Prostate gland (tissue), 2 donors: Measurements from ENCODE around the gene METTL4. TPM values are rescaled to one million over a fixed set of nuclear protein-coding genes. Genes with fewer than 3 reads are reported as not detected.

ENCODE experiments used
- DNase-seq: peaks from one replicate; pipeline ENCODE4 v3.0.0-alpha.2; 2019; ENCODE audit warnings: low spot score
- H3K27ac ChIP-seq, 2 donors: fragments of 200-600 bp; sonication (generic); 2 replicates each; pipeline ENCODE4 v1.5.1; 2017 to 2019
- H3K27me3 ChIP-seq: fragments of 200-600 bp; sonication (generic); replicated peaks from 2 replicates; pipeline ENCODE4 v1.5.1; 2019; ENCODE audit not compliant: insufficient read depth
- H3K36me3 ChIP-seq, 2 donors: fragments of 200-600 bp; sonication (generic); 1 replicate in 1 of 2; 2 replicates in 1 of 2; pipeline versions ENCODE4 v1.5.1 to v1.8.1; 2017 to 2019
- H3K4me1 ChIP-seq: fragments of 200-600 bp; sonication (generic); replicated peaks from 2 replicates; pipeline ENCODE4 v1.5.1; 2019
- H3K4me3 ChIP-seq, 2 donors: fragments of 200-600 bp; sonication (generic); 2 replicates each; pipeline ENCODE4 v1.5.1; 2017 to 2019
- H3K9me3 ChIP-seq: fragments of 200-600 bp; sonication (generic); 2 replicates; pipeline ENCODE4 v1.5.1; 2017
- POLR2A ChIP-seq: fragments of 450-650 bp; IDR thresholded peaks from one replicate; pipeline ENCODE4 v1.6.1; 2016; ENCODE audit warnings: antibody characterized with exemption, mild to moderate bottlenecking
- POLR2AphosphoS5 ChIP-seq: sonication (generic); formaldehyde crosslinking; IDR thresholded peaks from one replicate; pipeline ENCODE4 v1.6.1; 2017; ENCODE audit warnings: antibody characterized with exemption
- WGBS: methylation state at CpG from one replicate; pipeline ENCODE4 v1.1.5; 2018; 5-methylcytosine and 5-hydroxymethylcytosine counted together
- intact Hi-C: fragments of 100-400 bp; cut with DNase I; formaldehyde crosslinking; loops from one replicate; pipeline ENCODE4 v1.14.2; 2022
- total RNA-seq, 2 donors: library from RNA; depleted of rRNA; stranded (reverse); fragments of >200 nt; gene quantifications; one replicate each; pipeline ENCODE4 v1.1.0, GENCODE V29; 2016
- TF ChIP-seq, protein P1 (sequence below), 4 experiments: fragments of 200-600 bp in 2 of 4; fragments of 450-650 bp in 2 of 4; sonication (generic) in 2 of 4; IDR thresholded peaks; 1 replicate in 3 of 4; 2 replicates in 1 of 4; pipeline ENCODE4 v1.5.1; 2016 to 2019; ENCODE audit warnings: antibody characterized with exemption in 4 of 4, mild to moderate bottlenecking in 2 of 4, moderate library complexity in 2 of 4

METTL4 gene
- total RNA-seq, 2 donors from 2014 or later: 5.2 to 8.3 TPM

- no peak for TF ChIP-seq POLR2AphosphoS5
- TF ChIP-seq, protein P1, sequence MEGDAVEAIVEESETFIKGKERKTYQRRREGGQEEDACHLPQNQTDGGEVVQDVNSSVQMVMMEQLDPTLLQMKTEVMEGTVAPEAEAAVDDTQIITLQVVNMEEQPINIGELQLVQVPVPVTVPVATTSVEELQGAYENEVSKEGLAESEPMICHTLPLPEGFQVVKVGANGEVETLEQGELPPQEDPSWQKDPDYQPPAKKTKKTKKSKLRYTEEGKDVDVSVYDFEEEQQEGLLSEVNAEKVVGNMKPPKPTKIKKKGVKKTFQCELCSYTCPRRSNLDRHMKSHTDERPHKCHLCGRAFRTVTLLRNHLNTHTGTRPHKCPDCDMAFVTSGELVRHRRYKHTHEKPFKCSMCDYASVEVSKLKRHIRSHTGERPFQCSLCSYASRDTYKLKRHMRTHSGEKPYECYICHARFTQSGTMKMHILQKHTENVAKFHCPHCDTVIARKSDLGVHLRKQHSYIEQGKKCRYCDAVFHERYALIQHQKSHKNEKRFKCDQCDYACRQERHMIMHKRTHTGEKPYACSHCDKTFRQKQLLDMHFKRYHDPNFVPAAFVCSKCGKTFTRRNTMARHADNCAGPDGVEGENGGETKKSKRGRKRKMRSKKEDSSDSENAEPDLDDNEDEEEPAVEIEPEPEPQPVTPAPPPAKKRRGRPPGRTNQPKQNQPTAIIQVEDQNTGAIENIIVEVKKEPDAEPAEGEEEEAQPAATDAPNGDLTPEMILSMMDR (IDR thresholded peaks at IDR 0.05): no peak
- no peak overlapping the region for H3K4me3 ChIP-seq
- H3K27me3 ChIP-seq: no peaks in the 10 kb centered on the region
- H3K36me3 ChIP-seq: no peaks in the 10 kb centered on the region
- H3K9me3 ChIP-seq: no peaks in the 10 kb centered on the region
- DNase-seq: no peak
- H3K27ac ChIP-seq: peak overlapping the region in 1 of 2 donors; percentile 26
- intact Hi-C loops: no loop called here
- 45% methylated on average over 2 of the region's 2 CpGs for WGBS
- peaks cover 2% of the 10 kb centered on the region for H3K4me1 ChIP-seq
Measured at GRCh38 chr18:2536063-2536462, 35.2 kb downstream of the METTL4 start.

- TF ChIP-seq POLR2A (no peak), POLR2AphosphoS5 (no peak)
- TF ChIP-seq, protein P1 (IDR thresholded peaks at IDR 0.05): no peak
- Histone ChIP-seq H3K9me3 (no peaks in the 10 kb centered on the region), H3K27me3 (no peaks in the 10 kb centered on the region), H3K4me3 (no peak overlapping the region), H3K4me1 (peaks cover 2% of the 10 kb centered on the region), H3K36me3 (no peaks in the 10 kb centered on the region), H3K27ac (no peak overlapping the region)
- WGBS: 100% methylated on average over 1 of the region's 1 CpG
- intact Hi-C loops: no loop called here
- DNase-seq: no peak
Measured at GRCh38 chr18:2535419-2535910, 35.8 kb downstream of the METTL4 start.

GRCh38 chr18:2534906-2535305 lies 36.4 kb downstream of the METTL4 start:
- no peak for TF ChIP-seq POLR2AphosphoS5
- TF ChIP-seq POLR2A: no peak
- TF ChIP-seq, protein P1 (IDR thresholded peaks at IDR 0.05): no peak
- Histone ChIP-seq H3K27ac (no peak overlapping the region), H3K27me3 (no peaks in the 10 kb centered on the region), H3K9me3 (no peaks in the 10 kb centered on the region), H3K4me3 (no peak overlapping the region), H3K36me3 (no peaks in the 10 kb centered on the region), H3K4me1 (peaks cover 2% of the 10 kb centered on the region)
- DNase-seq: no peak
- intact Hi-C loops: no loop called here
- 96% methylated on average over 1 of the region's 1 CpG for WGBS

DNA sequence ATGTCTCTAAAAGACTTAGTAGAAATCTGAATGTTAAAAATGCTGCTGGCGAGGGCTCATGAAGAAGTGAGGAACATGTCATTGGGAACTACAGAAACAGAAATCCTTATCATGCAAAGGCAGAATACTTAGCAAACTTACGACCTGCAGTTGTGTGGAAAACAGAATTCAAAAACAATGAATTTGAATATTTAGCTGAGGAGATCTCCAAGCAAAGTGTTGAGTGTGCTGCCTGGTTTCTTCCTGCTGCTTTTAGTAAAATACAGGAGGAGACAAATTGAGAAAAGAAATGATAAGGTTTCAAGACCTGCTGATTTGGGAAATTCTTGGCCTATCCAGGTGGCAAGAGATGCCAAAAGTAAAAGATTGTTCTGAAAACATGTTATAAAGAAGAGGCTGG lies 38.5 kb downstream of the METTL4 start:
- no peaks in the 10 kb centered on the region for H3K9me3 ChIP-seq
- intact Hi-C loops: no loop called here
- no peak overlapping the region for H3K27ac ChIP-seq
- no peaks in the 10 kb centered on the region for H3K4me1 ChIP-seq
- DNase-seq: no peak
- WGBS: 99% methylated on average over 2 of the region's 2 CpGs
- no peaks in the 10 kb centered on the region for H3K27me3 ChIP-seq
- TF ChIP-seq, protein P1 (IDR thresholded peaks at IDR 0.05): no peak
- no peak for TF ChIP-seq POLR2AphosphoS5
- TF ChIP-seq POLR2A: no peak
- H3K4me3 ChIP-seq: no peak overlapping the region
- H3K36me3 ChIP-seq: no peaks in the 10 kb centered on the region

DNA sequence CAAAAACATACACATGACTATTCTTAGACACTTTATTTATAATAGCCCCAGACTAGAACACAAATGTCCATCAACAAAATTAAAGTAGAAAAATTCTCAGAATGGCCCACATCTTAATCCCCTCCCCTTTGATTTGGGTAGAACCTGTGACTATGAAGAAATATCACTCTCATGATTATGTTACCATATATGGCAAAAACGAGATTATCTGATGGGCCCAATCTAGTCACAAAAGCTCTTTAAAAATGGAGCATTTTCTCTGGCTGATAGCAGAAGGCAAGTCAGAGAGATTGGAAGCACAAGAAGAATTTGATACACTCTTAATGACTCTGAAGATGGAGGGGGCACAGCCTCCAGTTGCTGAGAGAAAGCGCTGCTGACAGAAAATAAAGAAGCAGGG lies 39.6 kb downstream of the METTL4 start:
- H3K9me3 ChIP-seq: no peaks in the 10 kb centered on the region
- no peak for TF ChIP-seq POLR2A
- no peak for TF ChIP-seq POLR2AphosphoS5
- TF ChIP-seq, protein P1 (IDR thresholded peaks at IDR 0.05): no peak
- 90% methylated on average over 2 of the region's 2 CpGs for WGBS
- no peaks in the 10 kb centered on the region for H3K36me3 ChIP-seq
- H3K4me3 ChIP-seq: no peak overlapping the region
- H3K27me3 ChIP-seq: no peaks in the 10 kb centered on the region
- intact Hi-C loops: no loop called here
- no peak overlapping the region for H3K27ac ChIP-seq
- no peak for DNase-seq
- H3K4me1 ChIP-seq: no peaks in the 10 kb centered on the region
